ENCODE results near the gene PTPRA. TPM values are rescaled to one million over a fixed set of nuclear protein-coding genes. Genes with fewer than 3 reads are reported as not detected.
"Not testable (repeated sequence)": the region's sequence is repeated elsewhere in the genome, so short reads cannot be mapped to it uniquely, and the experiment has no call there.

Gene PTPRA
- total and polyA plus RNA-seq, 3 experiments from 2014 or later = 51.6 to 57.8 (median 56.9) TPM

DNA sequence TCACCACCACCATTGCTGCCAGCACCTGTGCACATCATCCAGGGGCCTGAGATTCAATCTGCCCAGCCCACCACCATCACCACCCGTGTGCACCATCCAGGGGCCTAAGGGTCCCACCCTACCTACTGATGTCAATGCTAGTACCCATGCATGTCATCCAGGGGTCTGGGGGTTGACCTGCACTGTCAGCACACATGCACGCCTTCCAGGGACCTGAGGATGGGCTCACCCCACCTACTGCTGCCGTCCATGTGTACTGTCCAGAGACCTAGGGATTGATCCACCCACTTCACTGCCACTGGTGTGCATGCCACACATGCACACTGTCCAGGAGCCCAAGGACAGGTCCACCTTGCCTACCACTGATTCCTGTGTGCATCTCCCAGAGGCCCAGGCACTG, 186.2 kb downstream of the PTPRA start:
- Histone ChIP-seq H3K27me3 (ENCODE audit: insufficient read depth, low read length, poor library complexity, severe bottlenecking) (no peaks in the 10 kb centered on the region), H3K4me1 (ENCODE audit: insufficient read depth, low read length) (no peaks in the 10 kb centered on the region), H3K27ac (ENCODE audit: low read depth, low read length) (no peak overlapping the region), H3K4me3 (ENCODE audit: low read length) (no peak overlapping the region), H3K9me3 (ENCODE audit: low read length) (no peaks in the 10 kb centered on the region), H3K36me3 (ENCODE audit: insufficient read depth, low read length) (no peaks in the 10 kb centered on the region)
- CTCF ChIA-PET = no interaction called here
- no peak for DNase-seq
- H3K9me3 Mint-ChIP-seq = no peaks in the 10 kb centered on the region
- no peak overlapping the region for H3K4me3 Mint-ChIP-seq
- H3K36me3 Mint-ChIP-seq = peaks cover 0 to 2% (median 0%) of the 10 kb centered on the region in 3 donors
- POLR2A ChIA-PET = no interaction called here
- H3K4me1 Mint-ChIP-seq = peaks cover 0 to 5% (median 0%) of the 10 kb centered on the region in 3 donors
- H3K27ac Mint-ChIP-seq = no peak overlapping the region
- H3K27me3 Mint-ChIP-seq = peaks cover 0 to 3% of the 10 kb centered on the region in 2 donors

DNA sequence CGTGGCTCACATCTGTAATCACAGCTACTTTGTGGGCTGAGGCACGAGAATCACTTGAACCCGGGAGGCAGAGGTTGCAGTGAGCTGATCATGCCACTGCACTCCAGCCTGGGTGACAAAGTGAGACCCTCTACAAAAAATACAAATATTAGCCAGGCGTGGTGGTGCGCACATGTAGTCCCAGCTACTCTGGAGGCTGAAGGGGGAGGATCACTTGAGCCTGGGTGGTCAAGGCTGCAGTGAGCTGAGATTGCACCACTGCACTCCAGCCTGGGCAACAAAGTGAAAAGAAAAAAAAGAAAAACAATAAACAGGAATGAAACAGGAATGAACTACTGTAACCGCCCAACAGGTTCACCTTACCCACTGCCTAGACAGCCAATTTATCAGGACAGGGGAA, 190.8 kb downstream of the PTPRA start:
- H3K4me3 ChIP-seq (ENCODE audit: low read length); H3K27me3 ChIP-seq (ENCODE audit: insufficient read depth, low read length, poor library complexity, severe bottlenecking); DNase-seq; H3K9me3 ChIP-seq (ENCODE audit: low read length); H3K36me3 ChIP-seq (ENCODE audit: insufficient read depth, low read length); H3K4me1 ChIP-seq (ENCODE audit: insufficient read depth, low read length); H3K27me3 Mint-ChIP-seq; H3K4me3 Mint-ChIP-seq; H3K27ac Mint-ChIP-seq; CTCF ChIA-PET; H3K9me3 Mint-ChIP-seq; POLR2A ChIA-PET; H3K27ac ChIP-seq (ENCODE audit: low read depth, low read length); H3K36me3 Mint-ChIP-seq; H3K4me1 Mint-ChIP-seq: not testable (repeated sequence)

DNA sequence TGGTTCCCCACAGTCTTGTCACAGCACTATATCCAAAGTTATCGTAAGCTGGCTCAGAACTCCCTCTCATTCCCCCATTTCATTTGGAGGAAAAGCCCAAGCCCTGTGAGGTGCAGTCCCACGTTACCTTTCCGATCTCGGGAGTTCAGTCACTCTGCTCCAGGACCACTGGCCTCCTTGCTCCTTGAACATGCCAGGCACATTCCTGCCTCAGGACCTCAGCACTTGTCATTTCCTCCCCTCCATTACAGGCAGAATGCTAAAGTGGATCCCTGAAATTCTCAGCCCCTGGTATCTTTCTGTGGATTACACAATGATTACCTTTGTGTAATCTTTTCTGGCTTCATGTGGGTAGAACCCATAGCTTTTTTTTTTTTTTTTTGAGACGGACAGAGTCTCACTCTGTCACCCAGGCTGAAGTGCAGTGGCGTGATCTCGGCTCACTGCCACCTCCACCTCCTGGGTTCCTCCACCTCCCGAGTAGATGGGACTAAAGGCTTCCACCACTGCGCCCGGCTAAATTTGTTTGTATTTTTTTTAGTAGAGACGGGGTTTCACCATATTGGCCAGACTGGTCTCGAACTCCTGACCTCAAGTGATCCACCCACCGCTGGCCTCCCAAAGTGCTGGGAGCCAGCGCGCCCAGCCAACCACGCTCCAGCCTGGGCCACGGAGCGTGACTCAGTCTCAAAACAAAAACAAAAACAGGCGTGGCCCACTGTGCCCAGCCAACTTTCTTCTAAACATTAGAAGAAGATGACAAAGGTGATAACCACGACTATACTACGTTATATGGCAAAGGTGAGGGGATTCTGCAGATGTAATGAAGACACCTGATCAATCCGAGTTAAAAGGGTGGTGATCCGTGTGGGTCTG, 194.1 kb downstream of the PTPRA start:
- H3K4me1 ChIP-seq (ENCODE audit: insufficient read depth, low read length) = peaks cover 2% of the 10 kb centered on the region
- Mint-ChIP-seq H3K27me3 (no peaks in the 10 kb centered on the region), H3K4me3 (no peak overlapping the region), H3K27ac (peak overlapping the region in 2 of 8 donors; percentile 59 to 66), H3K9me3 (no peaks in the 10 kb centered on the region), H3K36me3 (peaks cover 0 to 4% (median 0%) of the 10 kb centered on the region in 3 donors), H3K4me1 (peaks cover 9 to 17% (median 11%) of the 10 kb centered on the region in 3 donors)
- H3K27ac ChIP-seq (ENCODE audit: low read depth, low read length) = no peak overlapping the region
- H3K36me3 ChIP-seq (ENCODE audit: insufficient read depth, low read length) = no peaks in the 10 kb centered on the region
- no peaks in the 10 kb centered on the region for H3K27me3 ChIP-seq (ENCODE audit: insufficient read depth, low read length, poor library complexity, severe bottlenecking)
- H3K4me3 ChIP-seq (ENCODE audit: low read length) = no peak overlapping the region
- POLR2A ChIA-PET = no interaction called here
- CTCF ChIA-PET = no interaction called here
- DNase-seq = no peak
- H3K9me3 ChIP-seq (ENCODE audit: low read length) = no peaks in the 10 kb centered on the region

DNA sequence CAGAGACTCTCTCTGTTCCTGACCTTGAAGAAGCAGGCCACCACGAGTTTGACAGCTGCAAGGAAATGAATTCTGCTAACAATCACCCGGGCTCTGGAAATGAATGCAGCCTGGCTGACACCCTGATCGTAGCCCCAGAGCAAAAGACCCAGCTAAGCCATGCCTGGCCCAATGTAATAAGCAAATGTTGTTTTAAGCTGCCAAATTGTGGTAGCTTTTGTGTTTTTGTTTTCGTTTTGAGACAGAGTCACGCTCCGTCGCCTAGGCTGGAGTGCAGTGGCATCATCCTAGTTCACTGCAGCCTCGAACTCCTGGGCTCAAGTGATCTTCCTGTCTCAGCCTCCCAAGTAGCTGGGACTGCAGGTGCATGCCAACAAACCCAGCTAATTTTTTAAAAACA, 194.8 kb downstream of the PTPRA start:
- no peaks in the 10 kb centered on the region for H3K27me3 ChIP-seq (ENCODE audit: insufficient read depth, low read length, poor library complexity, severe bottlenecking)
- no peaks in the 10 kb centered on the region for H3K9me3 ChIP-seq (ENCODE audit: low read length)
- Mint-ChIP-seq H3K9me3 (no peaks in the 10 kb centered on the region), H3K4me3 (no peak overlapping the region), H3K4me1 (peaks cover 11 to 20% (median 11%) of the 10 kb centered on the region in 3 donors), H3K27me3 (no peaks in the 10 kb centered on the region), H3K27ac (peak overlapping the region in 1 of 8 donors; percentile 66), H3K36me3 (peaks cover 0 to 4% (median 0%) of the 10 kb centered on the region in 3 donors)
- ChIA-PET POLR2A (no interaction called here), CTCF (no interaction called here)
- no peaks in the 10 kb centered on the region for H3K36me3 ChIP-seq (ENCODE audit: insufficient read depth, low read length)
- DNase-seq = no peak
- peaks cover 6% of the 10 kb centered on the region for H3K4me1 ChIP-seq (ENCODE audit: insufficient read depth, low read length)
- H3K4me3 ChIP-seq (ENCODE audit: low read length) = no peak overlapping the region
- H3K27ac ChIP-seq (ENCODE audit: low read depth, low read length) = no peak overlapping the region

DNA sequence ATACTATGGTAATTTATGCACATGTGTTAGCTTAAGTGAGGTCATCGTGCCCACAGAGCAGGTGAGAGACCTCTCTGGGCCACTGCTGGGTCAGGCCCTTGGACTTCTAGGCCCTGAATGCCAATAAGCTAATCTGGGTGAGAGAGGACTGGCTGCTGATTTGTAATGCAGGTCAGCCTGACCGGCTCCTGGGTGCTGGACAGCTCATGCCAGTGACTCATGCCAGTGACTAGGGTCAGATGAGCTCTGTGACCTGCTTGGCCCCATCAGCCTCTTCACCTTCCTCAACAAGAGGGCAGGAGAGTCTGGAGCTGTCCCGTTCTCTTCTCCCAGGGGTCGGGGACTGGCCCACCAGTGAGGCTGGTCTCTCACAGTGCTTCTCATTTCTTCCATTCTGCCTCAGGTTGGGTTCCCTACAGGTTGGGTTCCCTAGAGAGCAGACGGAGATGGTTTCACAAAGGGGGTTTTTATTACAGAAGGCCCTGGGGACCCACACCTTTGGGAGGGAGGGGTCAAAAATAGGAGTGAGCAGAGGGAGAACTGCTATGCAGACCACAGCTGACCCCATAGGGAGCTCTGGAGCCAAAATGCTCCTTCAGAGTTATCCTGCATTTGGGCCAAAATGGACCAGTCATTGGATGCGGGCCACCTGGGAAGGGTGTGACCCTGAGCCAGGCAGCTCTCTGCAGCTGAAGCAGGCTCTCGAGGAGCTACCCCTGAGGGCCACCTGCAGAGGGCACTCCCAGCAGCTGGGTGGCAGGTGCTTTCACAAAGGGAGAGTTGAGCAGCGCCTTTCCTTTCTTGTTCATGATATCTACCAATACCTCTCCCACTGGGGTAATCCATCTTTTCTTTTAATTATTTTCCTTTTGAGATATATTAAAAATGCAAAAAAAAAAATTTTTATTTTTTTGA, 196.0 kb downstream of the PTPRA start:
- CTCF ChIA-PET = interaction anchor here (0.9 to 1.6 kb wide), 7 partner anchors 15 to 179 kb away, joined by 3 to 7 read pairs (median 3); no protein-coding TSS in a partner anchor
- H3K27ac ChIP-seq (ENCODE audit: low read depth, low read length) = no peak overlapping the region
- H3K4me1 ChIP-seq (ENCODE audit: insufficient read depth, low read length) = peaks cover 6% of the 10 kb centered on the region
- peak in 1 of 5 donors; percentile 59 for DNase-seq
- H3K9me3 ChIP-seq (ENCODE audit: low read length) = no peaks in the 10 kb centered on the region
- peaks cover 11 to 20% (median 11%) of the 10 kb centered on the region in 3 donors for H3K4me1 Mint-ChIP-seq
- H3K9me3 Mint-ChIP-seq = no peaks in the 10 kb centered on the region
- POLR2A ChIA-PET = no interaction called here
- H3K27me3 ChIP-seq (ENCODE audit: insufficient read depth, low read length, poor library complexity, severe bottlenecking) = no peaks in the 10 kb centered on the region
- H3K27me3 Mint-ChIP-seq = no peaks in the 10 kb centered on the region
- peaks cover 0 to 4% (median 0%) of the 10 kb centered on the region in 3 donors for H3K36me3 Mint-ChIP-seq
- H3K36me3 ChIP-seq (ENCODE audit: insufficient read depth, low read length) = no peaks in the 10 kb centered on the region
- H3K27ac Mint-ChIP-seq = no peak overlapping the region
- H3K4me3 ChIP-seq (ENCODE audit: low read length) = no peak overlapping the region
- H3K4me3 Mint-ChIP-seq = no peak overlapping the region

DNA sequence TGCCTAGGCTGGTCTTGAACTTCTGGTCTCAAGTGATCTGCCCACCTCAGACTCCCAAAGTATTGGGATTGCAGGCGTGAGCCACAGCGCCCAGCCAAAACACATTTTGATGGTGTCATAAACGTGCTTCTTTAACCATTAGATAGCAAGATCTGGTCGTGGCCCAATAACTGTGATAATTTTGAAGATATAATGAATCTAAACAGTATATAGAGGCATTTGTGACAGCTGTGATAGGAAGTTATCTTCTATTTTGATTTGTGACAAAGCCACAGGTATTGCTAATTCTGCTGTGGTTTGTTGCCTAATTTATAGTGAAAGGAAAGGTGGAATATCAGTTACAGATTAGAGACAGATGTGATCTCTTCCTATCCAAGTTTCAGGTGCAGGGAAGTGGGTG, 197.4 kb downstream of the PTPRA start:
- Histone ChIP-seq H3K4me3 (ENCODE audit: low read length) (no peak overlapping the region), H3K27ac (ENCODE audit: low read depth, low read length) (no peak overlapping the region), H3K9me3 (ENCODE audit: low read length) (no peaks in the 10 kb centered on the region), H3K27me3 (ENCODE audit: insufficient read depth, low read length, poor library complexity, severe bottlenecking) (no peaks in the 10 kb centered on the region), H3K36me3 (ENCODE audit: insufficient read depth, low read length) (no peaks in the 10 kb centered on the region), H3K4me1 (ENCODE audit: insufficient read depth, low read length) (peaks cover 6% of the 10 kb centered on the region)
- peak overlapping the region in 6 of 8 donors; percentile 1 to 92 (median 64) for H3K27ac Mint-ChIP-seq
- DNase-seq = no peak
- peaks cover 0 to 4% (median 0%) of the 10 kb centered on the region in 3 donors for H3K36me3 Mint-ChIP-seq
- H3K9me3 Mint-ChIP-seq = no peaks in the 10 kb centered on the region
- peak overlapping the region; percentile 63 to 89 (median 82) for H3K4me3 Mint-ChIP-seq
- H3K27me3 Mint-ChIP-seq = no peaks in the 10 kb centered on the region
- peaks cover 11 to 17% (median 11%) of the 10 kb centered on the region in 3 donors for H3K4me1 Mint-ChIP-seq
- CTCF ChIA-PET = interaction anchor here (1.0 to 2.5 kb wide), 3 partner anchors 17 to 44 kb away, joined by 3 to 7 read pairs (median 6); no protein-coding TSS in a partner anchor
- POLR2A ChIA-PET = no interaction called here

DNA sequence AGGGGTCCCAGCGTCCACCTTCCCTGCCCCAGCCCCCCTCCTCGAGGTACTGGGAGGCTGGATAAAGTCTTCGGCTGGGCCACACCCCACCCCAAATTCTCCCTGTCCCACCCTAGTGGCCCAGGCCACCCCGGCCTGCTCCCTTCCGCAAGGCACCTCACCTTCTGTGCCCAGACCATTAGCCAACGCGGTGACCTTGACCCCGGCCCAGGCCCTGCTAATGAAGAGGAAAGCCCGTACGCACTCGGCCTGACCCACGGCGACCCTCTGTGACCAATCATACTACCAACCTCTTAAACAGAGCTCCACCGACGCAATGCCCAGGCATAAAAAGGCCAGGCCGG, 198.0 kb downstream of the PTPRA start:
- Histone ChIP-seq H3K27ac (ENCODE audit: low read depth, low read length) (no peak overlapping the region), H3K4me1 (ENCODE audit: insufficient read depth, low read length) (peaks cover 6% of the 10 kb centered on the region), H3K27me3 (ENCODE audit: insufficient read depth, low read length, poor library complexity, severe bottlenecking) (no peaks in the 10 kb centered on the region), H3K9me3 (ENCODE audit: low read length) (no peaks in the 10 kb centered on the region), H3K4me3 (ENCODE audit: low read length) (peak overlapping the region; percentile 41), H3K36me3 (ENCODE audit: insufficient read depth, low read length) (no peaks in the 10 kb centered on the region)
- Mint-ChIP-seq H3K4me3 (peak overlapping the region; percentile 63 to 89 (median 82)), H3K36me3 (peaks cover 0 to 4% (median 0%) of the 10 kb centered on the region in 3 donors), H3K9me3 (no peaks in the 10 kb centered on the region), H3K4me1 (peaks cover 11 to 17% (median 11%) of the 10 kb centered on the region in 3 donors), H3K27ac (peak overlapping the region in 4 of 8 donors; percentile 1 to 92 (median 54)), H3K27me3 (no peaks in the 10 kb centered on the region)
- CTCF ChIA-PET = interaction anchor here (2.5 kb wide), 1 partner anchor 18 kb away, joined by 6 read pairs; no protein-coding TSS in a partner anchor
- POLR2A ChIA-PET = no interaction called here
- DNase-seq = no peak

Data from CD8-positive, alpha-beta memory T cell (primary cell).